Measurements from ENCODE around the gene PIP4K2A. TPM values are rescaled to one million over a fixed set of nuclear protein-coding genes. Genes with fewer than 3 reads are reported as not detected.
A peak's percentile ranks its signal among the peaks of the same experiment; 100 is the strongest.

Gene PIP4K2A
- total and polyA plus RNA-seq, 2 of the 8 experiments (the other 6 are each of a cell fraction or from before 2014, with no cell fraction given): 19.0 to 60.9 TPM

- 0 out of 4 replicates have a peak, but pooled peaks of 1 of the 2 experiments have one; percentile 17 for TF ChIP-seq SIN3A (conservative IDR thresholded peaks at IDR 0.05 in 1 of 2, IDR thresholded peaks at IDR 0.05 in 1 of 2; ENCODE audit: low read depth in 1 of 2, low read length in 2 of 2)
- TF ChIP-seq POLR2A (IDR thresholded peaks at IDR 0.05; ENCODE audit: control extremely low read depth in 1 of 2, low read depth in 2 of 2, low read length in 2 of 2): no peak
- no peak for TF ChIP-seq ZNF274 (IDR thresholded peaks at IDR 0.05; ENCODE audit: borderline replicate concordance, extremely low read depth, low read length)
These were observed 1.2 kb downstream of the PIP4K2A start (continued) for GRCh38 chr10:22712956-22713852.

Data from H1 (cell line).